Activated naive CD8-positive, alpha-beta T cell treated with anti-CD3 and anti-CD28 coated beads, Interleukin-2, amount 50 U/mL, for 24 hours (primary cell): ENCODE measurements around the gene TOR1B.
A peak's percentile ranks its signal among the peaks of the same experiment; 100 is the strongest.

Experiments
- ATAC-seq: fragments of 150-1000 bp; cut with Tn5 transposase; one replicate; pipeline ENCODE4 v1.10.0; 2021
- DNase-seq: peaks from one replicate; pipeline ENCODE4 v3.0.0; 2021
- H3K27ac Mint-ChIP-seq: one replicate; pipeline ENCODE4 v1.8.0; 2021; ENCODE audit warnings: mild to moderate bottlenecking, mixed read lengths
- H3K27me3 Mint-ChIP-seq: one replicate; pipeline ENCODE4 v1.8.0; 2021; ENCODE audit warnings: mixed read lengths
- H3K36me3 Mint-ChIP-seq: one replicate; pipeline ENCODE4 v1.8.0; 2021; ENCODE audit warnings: low read depth, mixed read lengths
- H3K4me1 Mint-ChIP-seq: one replicate; pipeline ENCODE4 v1.8.0; 2021; ENCODE audit warnings: mixed read lengths
- H3K4me3 Mint-ChIP-seq: one replicate; pipeline ENCODE4 v1.8.0; 2021; ENCODE audit warnings: mild to moderate bottlenecking, moderate library complexity, mixed read lengths
- H3K9me3 Mint-ChIP-seq: one replicate; pipeline ENCODE4 v1.8.0; 2021; ENCODE audit warnings: mixed read lengths

The TOR1B gene

DNA sequence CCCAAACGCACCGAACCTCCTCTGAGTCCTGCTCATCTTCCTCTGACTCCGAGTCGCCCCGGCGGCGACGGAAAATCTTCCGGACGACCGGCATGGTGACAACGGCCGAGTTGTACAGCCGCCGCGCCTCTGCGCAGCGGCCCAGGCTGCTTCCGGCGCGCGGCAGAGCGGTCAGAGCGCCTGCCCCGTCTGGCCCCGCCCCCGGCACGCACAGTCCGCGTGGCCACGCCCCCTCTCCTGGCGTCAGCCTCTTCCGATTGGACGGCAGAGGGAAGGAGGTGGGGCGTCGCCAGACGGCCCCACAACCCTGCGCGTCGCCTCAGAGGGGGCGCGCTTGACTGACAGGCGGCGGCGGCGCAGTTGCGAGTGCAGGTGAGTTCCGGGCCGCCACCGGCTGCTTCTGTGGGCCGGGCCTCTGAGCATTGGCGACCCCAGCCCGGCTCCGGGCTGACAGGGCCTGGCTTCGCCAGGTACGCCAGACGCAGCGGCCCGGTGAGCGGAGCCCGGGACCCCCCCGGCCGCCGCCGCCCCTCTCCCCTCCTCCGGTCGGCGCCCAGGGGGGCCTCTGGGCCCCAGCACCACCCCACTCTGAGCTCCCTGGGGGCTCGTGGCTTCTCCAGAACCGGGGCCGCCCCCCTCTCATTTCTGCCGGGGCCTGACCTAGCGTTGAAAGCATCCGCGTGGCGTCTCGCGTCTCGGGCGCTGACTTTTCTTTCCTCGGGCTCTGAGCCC is 32.3 kb downstream of the TOR1B start, which contains the start of the genes C9orf78 and USP20:
TSS of gene C9orf78 (minus strand) at position 148 of the 732 bp plus-strand sequence. CDS start at position 94, 54 bp downstream.
TSS of gene USP20 (plus strand) at position 331 of the 732 bp plus-strand sequence. CDS start 17,098 bp downstream, outside the sequence.
- H3K9me3 Mint-ChIP-seq = no peaks in the 10 kb centered on the region

DNA sequence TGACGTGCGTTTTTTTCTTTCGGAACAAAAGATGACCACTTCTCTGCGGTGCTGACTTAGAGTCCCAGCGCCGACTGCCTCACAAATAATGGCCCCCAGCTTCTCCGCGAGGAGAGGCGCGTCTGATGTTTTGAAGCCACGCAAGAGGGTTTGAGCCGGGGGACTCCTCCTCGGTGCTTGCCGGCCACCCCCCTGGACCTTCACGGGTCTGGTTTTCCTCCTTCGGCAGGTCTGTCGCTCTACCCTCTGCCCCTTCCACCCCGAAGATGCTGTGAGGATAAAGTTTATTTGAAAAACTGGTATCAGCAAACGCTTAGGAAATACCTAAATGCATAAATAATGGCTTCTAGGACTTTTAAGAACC is 32.9 kb downstream of the TOR1B start:
- no peak for ATAC-seq
- Mint-ChIP-seq H3K27ac (peak overlapping the region; percentile 89), H3K36me3 (peaks cover 24% of the 10 kb centered on the region), H3K27me3 (no peaks in the 10 kb centered on the region), H3K9me3 (no peaks in the 10 kb centered on the region), H3K4me3 (peak overlapping the region; percentile 98), H3K4me1 (peaks cover 64% of the 10 kb centered on the region)
- DNase-seq = peak; percentile 19

More for the DNA sequence above, 32.3 kb downstream of the TOR1B start, which contains the start of the genes C9orf78 and USP20:
- Mint-ChIP-seq H3K36me3 (peaks cover 28% of the 10 kb centered on the region), H3K27ac (peak within 1 kb of the TSS; percentile 96), H3K4me3 (peak within 1 kb of the TSS; percentile 98), H3K27me3 (no peaks in the 10 kb centered on the region), H3K4me1 (peaks cover 61% of the 10 kb centered on the region)
- DNase-seq = peak; percentile 98
- peak; percentile 88 for ATAC-seq

DNA sequence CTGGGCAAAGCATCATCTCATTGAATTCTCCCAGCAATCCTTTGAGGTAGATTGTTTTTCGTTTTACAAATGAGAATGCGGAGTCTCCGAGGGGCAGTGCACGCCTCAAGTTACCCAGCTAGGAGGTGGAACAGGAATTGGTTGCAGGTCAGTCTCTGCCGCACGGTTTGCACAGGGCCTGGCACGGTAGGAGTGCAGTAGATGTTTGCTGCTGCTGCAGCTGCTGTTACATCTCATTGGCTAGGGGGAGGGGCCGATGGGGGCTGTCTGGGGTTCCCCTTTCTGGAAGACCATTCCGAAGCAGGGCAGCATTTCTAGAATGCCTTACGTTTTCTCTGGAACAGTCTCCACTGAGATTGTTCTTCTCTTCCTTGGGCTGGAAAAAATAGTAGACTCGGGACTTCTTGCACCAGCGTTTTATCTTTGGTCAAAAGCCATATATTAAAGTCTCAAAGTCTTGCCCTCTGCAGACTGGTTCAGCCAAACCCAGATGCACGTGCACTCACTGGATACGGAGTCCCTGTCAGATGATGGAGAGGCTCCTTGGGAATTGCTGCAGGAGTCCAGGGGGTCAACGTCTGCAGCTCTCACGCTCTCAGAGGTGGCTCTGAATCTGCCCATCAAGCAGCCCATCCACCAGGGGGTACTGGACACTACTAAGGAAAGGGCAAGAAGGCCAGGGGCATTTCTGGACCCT is 33.5 kb downstream of the TOR1B start:
- ATAC-seq = no peak
- H3K4me1 Mint-ChIP-seq = peaks cover 71% of the 10 kb centered on the region
- H3K27me3 Mint-ChIP-seq = no peaks in the 10 kb centered on the region
- peak overlapping the region; percentile 89 for H3K27ac Mint-ChIP-seq
- peaks cover 20% of the 10 kb centered on the region for H3K36me3 Mint-ChIP-seq
- DNase-seq = peak; percentile 60
- no peaks in the 10 kb centered on the region for H3K9me3 Mint-ChIP-seq
- peak overlapping the region; percentile 98 for H3K4me3 Mint-ChIP-seq

DNA sequence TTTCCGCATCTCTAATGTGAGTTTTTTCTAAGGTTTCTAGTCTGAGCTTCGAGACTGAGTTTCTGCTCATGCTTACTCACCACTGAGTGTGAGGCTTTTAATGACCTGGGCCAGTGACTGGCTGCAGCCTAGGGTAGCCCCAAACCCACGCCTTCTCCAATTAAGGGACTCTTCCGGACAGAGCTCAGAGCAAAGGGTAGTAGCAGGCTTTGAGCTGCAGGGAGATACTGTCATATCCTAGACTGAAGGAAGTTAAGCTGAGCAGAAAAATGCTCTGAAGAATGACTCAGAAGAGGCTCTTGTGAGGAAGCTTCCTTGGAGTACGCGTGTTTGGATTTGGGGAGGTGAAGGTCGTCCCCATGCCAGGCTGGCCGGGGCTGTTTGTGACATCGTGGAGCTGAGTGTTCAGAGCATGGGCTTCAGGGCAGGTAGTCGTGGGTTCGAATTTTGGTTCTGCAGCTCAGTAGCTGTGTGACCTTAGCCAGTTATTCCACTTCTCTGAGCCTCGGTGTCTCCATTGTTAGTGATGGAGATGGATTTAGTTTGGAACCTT is 35.8 kb downstream of the TOR1B start:
- DNase-seq (peak; percentile 34), ATAC-seq (peak; percentile 69)
- H3K27me3 Mint-ChIP-seq = no peaks in the 10 kb centered on the region
- H3K4me3 Mint-ChIP-seq = peak overlapping the region; percentile 64
- H3K27ac Mint-ChIP-seq = peak overlapping the region; percentile 89
- H3K9me3 Mint-ChIP-seq = no peaks in the 10 kb centered on the region
- H3K36me3 Mint-ChIP-seq = peaks cover 10% of the 10 kb centered on the region
- H3K4me1 Mint-ChIP-seq = peaks cover 66% of the 10 kb centered on the region

DNA sequence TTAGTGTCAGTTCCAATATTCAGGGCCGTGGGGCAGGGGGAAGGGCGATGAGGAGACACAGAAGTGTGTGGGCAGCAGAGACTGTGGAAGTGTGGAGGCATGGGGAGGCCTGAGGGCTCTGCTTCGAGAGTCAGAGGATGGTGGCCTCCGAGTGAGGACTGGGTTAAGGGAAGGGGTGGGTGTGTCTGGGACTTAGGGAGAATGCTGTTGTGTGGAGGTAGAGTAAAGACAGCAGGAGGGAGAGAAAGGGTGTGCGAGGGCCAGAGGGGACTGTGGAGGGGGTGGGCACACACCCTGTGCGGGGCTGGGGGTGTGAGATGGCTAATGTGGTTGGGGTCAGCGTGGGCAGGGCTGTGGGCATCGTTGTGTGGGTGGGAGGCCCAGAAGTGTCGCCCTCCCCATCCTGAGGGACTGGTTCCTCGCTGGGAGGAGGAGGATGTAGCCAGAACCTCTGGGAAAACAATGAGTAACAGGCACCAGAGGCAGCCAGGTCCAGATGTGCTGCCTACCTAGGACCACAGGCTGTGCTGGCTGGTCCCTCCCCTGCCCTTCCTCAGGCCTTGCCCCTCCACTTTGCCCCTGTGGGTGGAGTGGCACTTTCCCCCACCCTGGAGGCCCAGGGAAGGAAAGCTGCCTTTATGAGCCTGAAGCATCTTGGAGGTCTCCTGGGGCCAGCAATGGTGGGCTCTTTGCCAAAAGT is 36.5 kb downstream of the TOR1B start:
- peak overlapping the region; percentile 89 for H3K27ac Mint-ChIP-seq
- no peaks in the 10 kb centered on the region for H3K9me3 Mint-ChIP-seq
- H3K4me3 Mint-ChIP-seq = peak overlapping the region; percentile 64
- DNase-seq = no peak
- peaks cover 61% of the 10 kb centered on the region for H3K4me1 Mint-ChIP-seq
- ATAC-seq = no peak
- H3K27me3 Mint-ChIP-seq = no peaks in the 10 kb centered on the region
- peaks cover 3% of the 10 kb centered on the region for H3K36me3 Mint-ChIP-seq

DNA sequence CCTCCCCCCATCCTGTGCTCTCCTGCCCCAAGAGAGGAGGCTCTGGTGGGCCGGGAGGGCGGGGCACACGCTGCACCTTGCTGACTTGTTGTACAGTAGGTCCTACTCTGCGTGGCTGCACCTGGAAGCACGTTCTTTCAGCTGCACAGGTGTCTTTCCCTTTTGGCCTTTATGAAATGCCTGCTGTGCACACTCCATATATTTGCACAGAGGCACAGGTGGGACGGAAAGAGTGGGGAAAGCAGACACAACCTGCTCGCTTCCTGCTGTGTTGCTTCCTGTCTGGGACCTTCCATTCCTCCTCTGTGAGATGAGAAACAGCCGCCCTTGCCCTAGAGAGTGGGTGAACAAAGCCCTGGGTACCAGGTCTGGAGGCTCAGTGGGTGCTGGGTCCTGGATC is 37.0 kb downstream of the TOR1B start:
- ATAC-seq (no peak), DNase-seq (no peak)
- H3K27me3 Mint-ChIP-seq = no peaks in the 10 kb centered on the region
- no peak overlapping the region for H3K4me3 Mint-ChIP-seq
- H3K27ac Mint-ChIP-seq = peak overlapping the region; percentile 56
- peaks cover 2% of the 10 kb centered on the region for H3K36me3 Mint-ChIP-seq
- peaks cover 64% of the 10 kb centered on the region for H3K4me1 Mint-ChIP-seq
- H3K9me3 Mint-ChIP-seq = no peaks in the 10 kb centered on the region

DNA sequence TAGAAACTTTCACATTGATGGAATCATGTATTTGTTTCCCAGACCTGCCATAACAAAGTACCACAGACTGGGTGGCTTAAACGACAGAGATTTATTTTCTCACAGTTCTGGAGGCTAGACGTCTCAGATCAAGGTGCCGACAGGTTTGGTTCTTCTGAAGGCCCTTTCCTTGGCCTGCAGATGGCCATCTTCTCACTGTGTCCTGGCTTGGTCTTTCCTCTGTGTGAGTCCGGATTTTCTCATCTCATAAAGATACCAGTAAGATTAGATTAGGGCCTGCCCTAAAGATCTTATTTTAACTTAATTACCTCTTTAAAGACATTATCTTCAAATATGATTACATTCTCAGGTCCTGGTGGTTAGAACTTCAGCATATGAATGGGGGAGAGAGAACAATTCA is 38.1 kb downstream of the TOR1B start:
- Mint-ChIP-seq H3K4me3 (no peak overlapping the region), H3K9me3 (no peaks in the 10 kb centered on the region), H3K27me3 (no peaks in the 10 kb centered on the region), H3K4me1 (peaks cover 65% of the 10 kb centered on the region), H3K27ac (peak overlapping the region; percentile 53), H3K36me3 (peaks cover 2% of the 10 kb centered on the region)
- no peak for DNase-seq
- ATAC-seq = no peak

DNA sequence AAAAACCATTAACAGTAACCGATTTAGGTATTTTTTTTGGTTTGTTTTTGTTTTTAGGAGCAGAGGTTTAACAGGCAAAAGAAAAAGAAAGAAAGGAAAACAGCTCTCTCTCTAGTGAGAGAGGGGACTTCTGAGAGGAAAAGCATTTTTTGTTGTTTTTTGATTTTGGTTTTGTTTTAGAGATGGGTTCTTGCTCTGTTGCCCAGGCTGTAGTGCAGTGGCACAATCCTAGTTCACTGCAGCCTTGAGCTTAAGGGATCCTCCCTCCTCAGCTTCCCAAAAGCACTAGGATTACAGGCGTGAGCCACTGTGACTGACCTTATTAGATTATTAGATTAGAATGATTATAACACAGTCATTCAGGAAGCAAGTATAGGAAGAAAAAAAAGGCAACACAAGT is 42.4 kb downstream of the TOR1B start:
- H3K4me1 Mint-ChIP-seq = peaks cover 26% of the 10 kb centered on the region
- H3K36me3 Mint-ChIP-seq = peaks cover 4% of the 10 kb centered on the region
- DNase-seq = no peak
- no peaks in the 10 kb centered on the region for H3K27me3 Mint-ChIP-seq
- ATAC-seq = no peak
- no peaks in the 10 kb centered on the region for H3K9me3 Mint-ChIP-seq
- peak overlapping the region; percentile 29 for H3K27ac Mint-ChIP-seq
- H3K4me3 Mint-ChIP-seq = no peak overlapping the region

DNA sequence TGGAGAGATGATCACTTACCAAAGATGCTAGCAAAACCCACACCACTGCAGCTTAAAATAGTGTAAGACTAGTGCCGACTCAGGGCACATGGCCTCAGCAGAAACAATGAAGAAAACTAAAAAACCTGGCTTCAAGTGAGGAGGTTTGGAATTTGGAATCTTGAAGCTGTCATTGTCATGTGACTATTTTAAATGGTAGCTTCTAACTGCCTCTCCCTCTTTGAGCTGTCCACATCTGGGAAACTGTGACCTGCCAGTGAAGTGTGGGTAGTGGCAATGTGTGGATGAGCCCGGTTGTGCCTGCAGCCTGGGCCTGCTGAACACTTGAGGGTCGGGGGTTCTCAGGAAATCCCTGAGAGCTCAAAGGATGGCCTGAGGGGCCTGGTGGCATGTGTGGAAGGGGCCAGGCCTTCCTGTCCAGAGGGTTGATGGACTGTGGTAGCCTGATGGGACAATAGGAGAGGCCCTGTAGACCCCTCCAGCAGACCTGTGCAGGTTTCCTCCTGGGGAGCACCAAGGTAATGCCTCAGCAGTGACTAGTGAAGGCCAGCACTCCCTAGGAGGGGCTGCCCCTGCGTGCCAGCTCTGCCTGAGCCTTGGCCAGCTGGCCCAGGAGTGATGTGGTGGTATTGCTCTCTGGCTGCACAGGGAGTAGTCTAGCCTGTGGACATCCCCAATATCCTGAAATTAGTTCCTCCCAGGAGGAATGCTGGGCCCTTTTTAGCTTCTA is 45.9 kb downstream of the TOR1B start:
- H3K27ac Mint-ChIP-seq = no peak overlapping the region
- ATAC-seq (no peak), DNase-seq (no peak)
- H3K4me3 Mint-ChIP-seq = no peak overlapping the region
- peaks cover 21% of the 10 kb centered on the region for H3K4me1 Mint-ChIP-seq
- H3K36me3 Mint-ChIP-seq = peaks cover 19% of the 10 kb centered on the region
- no peaks in the 10 kb centered on the region for H3K9me3 Mint-ChIP-seq
- H3K27me3 Mint-ChIP-seq = no peaks in the 10 kb centered on the region

DNA sequence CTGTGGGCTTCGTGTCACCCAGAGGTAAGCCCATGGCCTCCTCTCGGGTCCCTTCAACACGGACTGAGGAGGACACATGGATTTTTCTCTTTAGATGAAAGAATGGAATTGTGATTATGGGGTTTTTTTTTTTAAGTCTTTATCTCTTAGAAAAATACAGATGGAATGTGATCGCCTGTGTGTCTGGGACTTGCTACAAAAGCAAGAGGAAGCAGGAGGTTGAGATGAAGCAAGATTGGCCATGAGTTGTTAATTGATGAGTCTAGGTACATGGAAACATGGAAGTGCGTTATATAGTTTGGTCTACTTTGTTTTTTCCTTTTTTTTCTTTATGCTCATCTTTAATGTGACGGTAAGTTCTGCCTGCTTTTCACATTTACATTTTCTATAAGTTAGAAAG is 46.9 kb downstream of the TOR1B start:
- no peaks in the 10 kb centered on the region for H3K9me3 Mint-ChIP-seq
- no peak for DNase-seq

DNA sequence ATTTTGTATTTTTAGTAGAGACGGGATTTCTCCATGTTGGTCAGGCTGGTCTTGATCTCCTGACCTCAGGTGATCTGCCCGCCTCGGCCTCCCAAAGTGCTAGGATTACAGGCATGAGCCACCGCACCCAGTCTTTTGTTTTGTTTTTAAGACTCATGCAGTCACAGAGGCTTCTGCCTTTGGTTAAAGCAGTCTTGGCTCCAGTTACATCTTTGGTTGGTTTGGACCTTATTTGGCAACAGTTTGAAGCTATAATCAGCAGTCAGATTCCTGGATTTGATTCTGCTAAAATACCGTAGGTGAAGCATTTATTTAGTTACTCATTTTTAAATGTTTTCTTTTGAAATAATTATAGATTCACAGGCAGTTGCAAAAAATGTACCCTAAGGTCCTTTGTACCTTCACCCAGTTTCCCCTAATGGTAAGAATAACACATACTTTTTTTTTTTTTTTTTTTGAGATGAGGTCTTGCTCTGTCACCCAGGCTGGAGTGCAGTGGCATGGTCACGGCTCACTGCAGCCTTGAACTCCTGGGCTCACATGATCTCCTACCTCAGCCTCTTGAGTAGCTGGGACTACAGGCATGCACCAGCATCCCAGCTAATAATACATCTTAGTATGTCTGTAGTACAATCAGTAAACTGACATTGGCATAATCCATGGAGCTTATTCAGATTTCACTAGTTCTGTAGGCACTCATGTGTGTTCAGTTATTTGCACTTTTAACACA is 48.0 kb downstream of the TOR1B start:
- H3K27me3 Mint-ChIP-seq = no peaks in the 10 kb centered on the region
- no peaks in the 10 kb centered on the region for H3K9me3 Mint-ChIP-seq
- no peak for ATAC-seq
- peaks cover 30% of the 10 kb centered on the region for H3K4me1 Mint-ChIP-seq
- H3K4me3 Mint-ChIP-seq = no peak overlapping the region
- no peak overlapping the region for H3K27ac Mint-ChIP-seq
- DNase-seq = no peak
- peaks cover 34% of the 10 kb centered on the region for H3K36me3 Mint-ChIP-seq

More for the DNA sequence above, 46.9 kb downstream of the TOR1B start:
- H3K27me3 Mint-ChIP-seq = no peaks in the 10 kb centered on the region
- H3K4me3 Mint-ChIP-seq = no peak overlapping the region
- H3K27ac Mint-ChIP-seq = no peak overlapping the region
- no peak for ATAC-seq
- peaks cover 26% of the 10 kb centered on the region for H3K4me1 Mint-ChIP-seq
- H3K36me3 Mint-ChIP-seq = peaks cover 26% of the 10 kb centered on the region

DNA sequence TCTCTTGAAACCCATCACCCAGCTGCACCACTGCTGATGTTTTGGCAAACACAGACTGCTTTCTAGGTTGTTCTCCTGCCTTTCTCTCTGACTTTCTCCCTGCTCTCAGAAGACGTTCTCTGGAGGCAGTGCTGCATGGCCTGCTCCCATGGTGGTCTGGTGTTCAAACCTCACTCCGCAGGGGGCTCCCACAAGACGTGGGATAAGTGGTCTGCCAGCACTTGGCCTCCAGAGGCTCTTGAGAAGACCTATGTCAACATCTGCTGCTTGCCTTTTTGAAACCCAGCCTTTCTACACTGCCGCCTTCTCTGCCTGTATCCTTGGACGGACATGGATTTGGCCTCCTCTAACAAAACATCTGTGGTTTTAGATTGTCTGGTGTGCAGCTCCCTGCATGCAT is 48.8 kb downstream of the TOR1B start:
- peaks cover 38% of the 10 kb centered on the region for H3K4me1 Mint-ChIP-seq
- no peaks in the 10 kb centered on the region for H3K27me3 Mint-ChIP-seq
- H3K4me3 Mint-ChIP-seq = no peak overlapping the region
- H3K9me3 Mint-ChIP-seq = no peaks in the 10 kb centered on the region
- H3K27ac Mint-ChIP-seq = no peak overlapping the region
- H3K36me3 Mint-ChIP-seq = peaks cover 41% of the 10 kb centered on the region
- DNase-seq (no peak), ATAC-seq (no peak)

DNA sequence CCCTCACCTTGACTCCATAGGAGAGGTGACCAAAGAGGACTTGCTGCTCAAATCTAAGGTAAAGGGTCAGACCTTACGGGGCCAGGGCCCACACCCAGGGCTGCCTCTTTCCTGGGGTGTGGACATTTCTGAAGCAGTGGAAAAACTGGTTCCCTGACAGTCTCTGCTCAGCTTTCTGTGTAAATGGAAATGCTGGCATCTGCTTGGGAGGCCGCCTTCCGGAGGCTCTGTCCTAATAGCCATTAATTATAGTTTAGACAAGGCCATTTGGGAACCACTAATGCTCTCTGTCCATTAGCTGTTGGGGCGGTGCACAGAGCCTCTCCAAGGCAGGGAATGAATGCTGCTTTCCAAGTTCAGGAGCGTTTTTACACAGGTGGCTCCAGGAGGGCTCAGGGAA is 49.6 kb downstream of the TOR1B start:
- no peaks in the 10 kb centered on the region for H3K9me3 Mint-ChIP-seq
- H3K27me3 Mint-ChIP-seq = no peaks in the 10 kb centered on the region
- ATAC-seq (no peak), DNase-seq (no peak)
- no peak overlapping the region for H3K4me3 Mint-ChIP-seq
- H3K4me1 Mint-ChIP-seq = peaks cover 42% of the 10 kb centered on the region
- peaks cover 46% of the 10 kb centered on the region for H3K36me3 Mint-ChIP-seq
- H3K27ac Mint-ChIP-seq = no peak overlapping the region
